Measurements from ENCODE around the gene BAIAP2L2.

The BAIAP2L2 gene

DNA sequence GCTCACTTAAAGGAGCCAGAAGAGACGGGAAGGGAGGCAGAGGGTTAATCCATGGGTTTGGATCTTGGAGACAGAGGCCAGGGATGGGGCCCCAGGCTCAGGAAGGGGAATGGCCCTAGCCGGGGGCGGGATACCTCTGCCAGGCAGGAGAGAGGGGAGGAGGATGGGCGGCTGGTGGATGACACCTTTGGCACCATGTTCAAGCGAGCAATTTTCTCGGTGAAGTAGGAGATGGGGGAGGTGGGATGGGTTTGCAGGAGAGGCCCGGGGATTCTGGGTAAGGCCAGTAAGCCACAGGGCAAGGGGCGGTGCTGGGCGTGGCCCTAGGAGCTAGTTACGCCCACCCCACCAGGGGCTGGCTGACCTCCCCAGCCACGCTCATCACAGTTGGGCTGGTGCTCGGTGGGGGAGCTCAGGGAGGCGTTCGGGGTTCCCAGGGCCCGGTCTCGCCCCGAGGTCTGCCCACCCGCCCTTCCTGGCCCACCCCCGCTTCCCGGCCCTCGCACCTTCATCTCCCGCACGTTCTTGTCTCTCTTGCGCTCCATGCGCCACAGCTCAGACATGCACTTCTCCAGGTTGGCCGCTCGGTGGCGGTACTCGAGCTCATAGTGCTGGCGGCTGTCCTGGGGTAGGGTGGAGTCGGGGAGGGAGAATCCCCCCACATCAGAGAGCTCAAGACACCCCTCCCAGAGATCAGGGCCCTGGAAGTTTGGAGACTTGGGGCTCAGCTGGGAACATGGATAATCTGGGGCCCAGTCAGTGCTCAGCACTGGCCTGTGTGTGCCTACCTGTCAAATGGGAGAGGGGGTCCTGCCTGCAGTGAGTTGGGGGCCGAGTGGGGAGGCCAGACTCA is 12.7 kb downstream of the BAIAP2L2 start:
- no peak for ATAC-seq

DNA sequence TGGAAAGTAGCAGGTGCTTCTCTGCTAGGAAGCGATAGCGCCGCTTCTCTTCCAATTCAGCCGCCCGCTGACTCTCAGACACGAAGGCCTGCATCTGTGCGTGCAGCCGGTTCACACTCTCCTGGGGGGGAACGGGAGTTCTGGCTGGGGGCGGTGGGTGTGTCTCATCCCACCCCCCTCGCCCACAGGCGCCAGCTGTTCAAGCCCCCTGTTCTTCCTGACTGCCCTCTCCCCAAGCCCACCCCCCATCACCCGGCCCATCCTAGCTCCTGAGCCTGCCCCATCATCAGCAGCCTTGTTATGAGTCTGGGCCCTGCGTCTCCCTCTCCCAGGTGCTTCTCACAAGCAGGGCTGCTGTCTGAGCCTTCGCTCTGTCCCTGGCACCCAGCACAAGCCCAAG is 13.4 kb downstream of the BAIAP2L2 start:
- TF ChIP-seq ZFP30 (CRISPR knock-in tag; IDR thresholded peaks at IDR 0.05) (no peak), BACH2 (CRISPR knock-in tag; IDR thresholded peaks at IDR 0.05; ENCODE audit: borderline replicate concordance) (no peak), ISL1 (CRISPR knock-in tag; IDR thresholded peaks at IDR 0.05) (no peak), CSDC2 (CRISPR knock-in tag; IDR thresholded peaks at IDR 0.05) (no peak), PPARA (CRISPR knock-in tag; IDR thresholded peaks at IDR 0.05; ENCODE audit: borderline replicate concordance) (no peak), RARB (CRISPR knock-in tag; IDR thresholded peaks at IDR 0.05) (no peak), ESRRG (CRISPR knock-in tag; IDR thresholded peaks at IDR 0.05) (no peak), ZNF70 (CRISPR knock-in tag; IDR thresholded peaks at IDR 0.05) (no peak), ZC3H10 (CRISPR knock-in tag; IDR thresholded peaks at IDR 0.05) (no peak), ZNF8 (CRISPR knock-in tag; IDR thresholded peaks at IDR 0.05) (no peak), ZNF565 (CRISPR knock-in tag; conservative IDR thresholded peaks at IDR 0.05; ENCODE audit: low read depth) (no peak), SNAI2 (CRISPR knock-in tag; IDR thresholded peaks at IDR 0.05) (no peak), TCF4 (CRISPR knock-in tag; IDR thresholded peaks at IDR 0.05; ENCODE audit: borderline replicate concordance) (no peak)
- TF ChIP-seq, protein P1, sequence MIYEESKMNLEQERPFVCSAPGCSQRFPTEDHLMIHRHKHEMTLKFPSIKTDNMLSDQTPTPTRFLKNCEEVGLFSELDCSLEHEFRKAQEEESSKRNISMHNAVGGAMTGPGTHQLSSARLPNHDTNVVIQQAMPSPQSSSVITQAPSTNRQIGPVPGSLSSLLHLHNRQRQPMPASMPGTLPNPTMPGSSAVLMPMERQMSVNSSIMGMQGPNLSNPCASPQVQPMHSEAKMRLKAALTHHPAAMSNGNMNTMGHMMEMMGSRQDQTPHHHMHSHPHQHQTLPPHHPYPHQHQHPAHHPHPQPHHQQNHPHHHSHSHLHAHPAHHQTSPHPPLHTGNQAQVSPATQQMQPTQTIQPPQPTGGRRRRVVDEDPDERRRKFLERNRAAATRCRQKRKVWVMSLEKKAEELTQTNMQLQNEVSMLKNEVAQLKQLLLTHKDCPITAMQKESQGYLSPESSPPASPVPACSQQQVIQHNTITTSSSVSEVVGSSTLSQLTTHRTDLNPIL (CRISPR knock-in tag; IDR thresholded peaks at IDR 0.05; ENCODE audit: low read depth): no peak
- TF ChIP-seq, protein P2, sequence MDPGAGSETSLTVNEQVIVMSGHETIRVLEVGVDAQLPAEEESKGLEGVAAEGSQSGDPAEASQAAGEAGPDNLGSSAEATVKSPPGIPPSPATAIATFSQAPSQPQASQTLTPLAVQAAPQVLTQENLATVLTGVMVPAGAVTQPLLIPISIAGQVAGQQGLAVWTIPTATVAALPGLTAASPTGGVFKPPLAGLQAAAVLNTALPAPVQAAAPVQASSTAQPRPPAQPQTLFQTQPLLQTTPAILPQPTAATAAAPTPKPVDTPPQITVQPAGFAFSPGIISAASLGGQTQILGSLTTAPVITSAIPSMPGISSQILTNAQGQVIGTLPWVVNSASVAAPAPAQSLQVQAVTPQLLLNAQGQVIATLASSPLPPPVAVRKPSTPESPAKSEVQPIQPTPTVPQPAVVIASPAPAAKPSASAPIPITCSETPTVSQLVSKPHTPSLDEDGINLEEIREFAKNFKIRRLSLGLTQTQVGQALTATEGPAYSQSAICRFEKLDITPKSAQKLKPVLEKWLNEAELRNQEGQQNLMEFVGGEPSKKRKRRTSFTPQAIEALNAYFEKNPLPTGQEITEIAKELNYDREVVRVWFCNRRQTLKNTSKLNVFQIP (CRISPR knock-in tag; IDR thresholded peaks at IDR 0.05; ENCODE audit: borderline replicate concordance, low read depth): no peak
- TF ChIP-seq, protein P3, sequence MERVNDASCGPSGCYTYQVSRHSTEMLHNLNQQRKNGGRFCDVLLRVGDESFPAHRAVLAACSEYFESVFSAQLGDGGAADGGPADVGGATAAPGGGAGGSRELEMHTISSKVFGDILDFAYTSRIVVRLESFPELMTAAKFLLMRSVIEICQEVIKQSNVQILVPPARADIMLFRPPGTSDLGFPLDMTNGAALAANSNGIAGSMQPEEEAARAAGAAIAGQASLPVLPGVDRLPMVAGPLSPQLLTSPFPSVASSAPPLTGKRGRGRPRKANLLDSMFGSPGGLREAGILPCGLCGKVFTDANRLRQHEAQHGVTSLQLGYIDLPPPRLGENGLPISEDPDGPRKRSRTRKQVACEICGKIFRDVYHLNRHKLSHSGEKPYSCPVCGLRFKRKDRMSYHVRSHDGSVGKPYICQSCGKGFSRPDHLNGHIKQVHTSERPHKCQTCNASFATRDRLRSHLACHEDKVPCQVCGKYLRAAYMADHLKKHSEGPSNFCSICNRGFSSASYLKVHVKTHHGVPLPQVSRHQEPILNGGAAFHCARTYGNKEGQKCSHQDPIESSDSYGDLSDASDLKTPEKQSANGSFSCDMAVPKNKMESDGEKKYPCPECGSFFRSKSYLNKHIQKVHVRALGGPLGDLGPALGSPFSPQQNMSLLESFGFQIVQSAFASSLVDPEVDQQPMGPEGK (CRISPR knock-in tag; IDR thresholded peaks at IDR 0.05; ENCODE audit: borderline replicate concordance): no peak
- no peak for ATAC-seq

More for the DNA sequence above, 12.7 kb downstream of the BAIAP2L2 start:
- no peak for TF ChIP-seq ZNF70 (CRISPR knock-in tag; IDR thresholded peaks at IDR 0.05)
- TF ChIP-seq OSR1 (CRISPR knock-in tag; IDR thresholded peaks at IDR 0.05): no peak
- TF ChIP-seq ZC3H10 (CRISPR knock-in tag; IDR thresholded peaks at IDR 0.05): no peak
- TF ChIP-seq RARB (CRISPR knock-in tag; IDR thresholded peaks at IDR 0.05): no peak

DNA sequence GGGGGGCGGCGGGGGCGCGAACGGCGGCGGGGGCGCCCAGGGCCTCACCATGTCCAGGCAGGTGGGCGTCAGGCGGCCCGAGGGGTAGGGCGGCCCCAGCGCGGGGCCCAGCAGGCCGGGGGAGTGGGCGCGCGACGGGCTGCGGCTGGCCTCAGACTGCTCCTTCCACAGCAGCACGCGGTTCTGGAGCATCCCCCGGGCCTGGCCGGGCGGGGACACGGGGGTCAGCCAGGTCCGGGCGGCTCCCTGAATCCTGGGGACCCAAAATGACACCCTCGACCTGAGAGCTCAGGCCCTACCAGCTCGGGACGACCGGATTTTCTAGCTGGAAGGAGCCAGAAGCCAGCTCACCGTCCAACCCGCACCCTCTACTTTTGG is 21.0 kb downstream of the BAIAP2L2 start:
- no peak for ATAC-seq
- TF ChIP-seq OSR1 (CRISPR knock-in tag; IDR thresholded peaks at IDR 0.05): no peak
- TF ChIP-seq TOX (CRISPR knock-in tag; IDR thresholded peaks at IDR 0.05; ENCODE audit: borderline replicate concordance): no peak
- TF ChIP-seq, protein P1 (CRISPR knock-in tag; IDR thresholded peaks at IDR 0.05; ENCODE audit: low read depth): no peak
- no peak for TF ChIP-seq ARNTL (CRISPR knock-in tag; IDR thresholded peaks at IDR 0.05; ENCODE audit: borderline replicate concordance, low read depth)
- no peak for TF ChIP-seq ZFP30 (CRISPR knock-in tag; IDR thresholded peaks at IDR 0.05)
- no peak for TF ChIP-seq BACH2 (CRISPR knock-in tag; IDR thresholded peaks at IDR 0.05; ENCODE audit: borderline replicate concordance)
- TF ChIP-seq ZC3H10 (CRISPR knock-in tag; IDR thresholded peaks at IDR 0.05): no peak
- TF ChIP-seq PPARA (CRISPR knock-in tag; IDR thresholded peaks at IDR 0.05; ENCODE audit: borderline replicate concordance): no peak
- TF ChIP-seq ISL1 (CRISPR knock-in tag; IDR thresholded peaks at IDR 0.05): no peak
- no peak for TF ChIP-seq CSDC2 (CRISPR knock-in tag; IDR thresholded peaks at IDR 0.05)
- TF ChIP-seq, protein P3 (CRISPR knock-in tag; IDR thresholded peaks at IDR 0.05; ENCODE audit: borderline replicate concordance): no peak
- no peak for TF ChIP-seq SNAI2 (CRISPR knock-in tag; IDR thresholded peaks at IDR 0.05)
- TF ChIP-seq ZNF565 (CRISPR knock-in tag; conservative IDR thresholded peaks at IDR 0.05; ENCODE audit: low read depth): no peak
- TF ChIP-seq ZNF8 (CRISPR knock-in tag; IDR thresholded peaks at IDR 0.05): no peak
- no peak for TF ChIP-seq GLIS3 (CRISPR knock-in tag; IDR thresholded peaks at IDR 0.05)
- TF ChIP-seq TCF4 (CRISPR knock-in tag; IDR thresholded peaks at IDR 0.05; ENCODE audit: borderline replicate concordance): no peak

All from SK-N-SH treated with all-trans-retinoic acid at 6 μM for 48 hours (cell line).